ENCODE measurements around the gene TTC17.

Gene TTC17

DNA sequence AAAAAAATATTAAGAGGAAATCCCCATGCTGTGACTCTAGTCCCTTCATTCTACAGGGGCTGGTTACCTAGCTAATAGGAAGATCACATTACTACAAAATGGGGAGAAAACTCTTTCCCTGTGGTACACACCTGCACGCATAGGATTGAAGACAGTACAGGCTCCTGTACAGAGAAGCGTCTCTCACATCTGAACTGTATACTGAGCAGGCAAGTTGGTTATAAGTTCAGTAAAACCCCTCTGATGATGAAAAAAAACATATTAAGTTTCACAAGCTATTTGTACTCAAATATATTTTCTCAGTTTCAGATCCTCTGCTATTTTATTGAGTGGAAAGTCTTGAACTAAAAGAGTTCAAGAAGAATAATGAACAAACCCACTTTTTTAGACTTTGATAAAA, 164.9 kb downstream of the TTC17 start:
- DNase-seq (ENCODE audit: low spot score) = no peak
- in situ Hi-C loops (cut with MboI; ENCODE audit: low pct_unique_long_range_greater_than_20kb, low sequenced_read_pairs, unreplicated experiment) = no loop called here

DNA sequence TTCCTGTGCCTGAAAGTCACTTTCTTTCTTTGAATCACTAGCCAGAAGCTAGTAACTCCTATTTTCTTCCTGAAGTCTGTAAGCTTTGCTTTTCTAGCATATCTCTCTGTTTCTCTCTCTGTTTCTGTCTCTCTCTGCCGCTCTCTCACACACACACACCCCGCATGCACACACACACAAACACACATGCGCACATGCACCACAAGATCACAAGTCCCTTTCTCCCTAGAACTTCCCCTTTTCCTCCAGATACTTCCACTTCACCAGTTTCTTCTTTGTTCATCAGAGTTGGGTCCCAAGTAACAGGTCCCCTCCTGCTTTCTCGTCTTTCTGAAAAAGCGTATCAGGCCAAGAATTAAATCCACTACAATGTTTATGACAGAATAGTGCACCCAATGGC, 173.3 kb downstream of the TTC17 start:
- TF ChIP-seq, protein P1, sequence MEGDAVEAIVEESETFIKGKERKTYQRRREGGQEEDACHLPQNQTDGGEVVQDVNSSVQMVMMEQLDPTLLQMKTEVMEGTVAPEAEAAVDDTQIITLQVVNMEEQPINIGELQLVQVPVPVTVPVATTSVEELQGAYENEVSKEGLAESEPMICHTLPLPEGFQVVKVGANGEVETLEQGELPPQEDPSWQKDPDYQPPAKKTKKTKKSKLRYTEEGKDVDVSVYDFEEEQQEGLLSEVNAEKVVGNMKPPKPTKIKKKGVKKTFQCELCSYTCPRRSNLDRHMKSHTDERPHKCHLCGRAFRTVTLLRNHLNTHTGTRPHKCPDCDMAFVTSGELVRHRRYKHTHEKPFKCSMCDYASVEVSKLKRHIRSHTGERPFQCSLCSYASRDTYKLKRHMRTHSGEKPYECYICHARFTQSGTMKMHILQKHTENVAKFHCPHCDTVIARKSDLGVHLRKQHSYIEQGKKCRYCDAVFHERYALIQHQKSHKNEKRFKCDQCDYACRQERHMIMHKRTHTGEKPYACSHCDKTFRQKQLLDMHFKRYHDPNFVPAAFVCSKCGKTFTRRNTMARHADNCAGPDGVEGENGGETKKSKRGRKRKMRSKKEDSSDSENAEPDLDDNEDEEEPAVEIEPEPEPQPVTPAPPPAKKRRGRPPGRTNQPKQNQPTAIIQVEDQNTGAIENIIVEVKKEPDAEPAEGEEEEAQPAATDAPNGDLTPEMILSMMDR (IDR thresholded peaks at IDR 0.05; ENCODE audit: extremely low read depth, insufficient read depth, missing control alignments) = no peak
- DNase-seq (ENCODE audit: low spot score) = no peak
- in situ Hi-C loops (cut with MboI; ENCODE audit: low pct_unique_long_range_greater_than_20kb, low sequenced_read_pairs, unreplicated experiment) = no loop called here

More for the DNA sequence above, 164.9 kb downstream of the TTC17 start:
- TF ChIP-seq, protein P1 (IDR thresholded peaks at IDR 0.05; ENCODE audit: extremely low read depth, insufficient read depth, missing control alignments) = no peak

DNA sequence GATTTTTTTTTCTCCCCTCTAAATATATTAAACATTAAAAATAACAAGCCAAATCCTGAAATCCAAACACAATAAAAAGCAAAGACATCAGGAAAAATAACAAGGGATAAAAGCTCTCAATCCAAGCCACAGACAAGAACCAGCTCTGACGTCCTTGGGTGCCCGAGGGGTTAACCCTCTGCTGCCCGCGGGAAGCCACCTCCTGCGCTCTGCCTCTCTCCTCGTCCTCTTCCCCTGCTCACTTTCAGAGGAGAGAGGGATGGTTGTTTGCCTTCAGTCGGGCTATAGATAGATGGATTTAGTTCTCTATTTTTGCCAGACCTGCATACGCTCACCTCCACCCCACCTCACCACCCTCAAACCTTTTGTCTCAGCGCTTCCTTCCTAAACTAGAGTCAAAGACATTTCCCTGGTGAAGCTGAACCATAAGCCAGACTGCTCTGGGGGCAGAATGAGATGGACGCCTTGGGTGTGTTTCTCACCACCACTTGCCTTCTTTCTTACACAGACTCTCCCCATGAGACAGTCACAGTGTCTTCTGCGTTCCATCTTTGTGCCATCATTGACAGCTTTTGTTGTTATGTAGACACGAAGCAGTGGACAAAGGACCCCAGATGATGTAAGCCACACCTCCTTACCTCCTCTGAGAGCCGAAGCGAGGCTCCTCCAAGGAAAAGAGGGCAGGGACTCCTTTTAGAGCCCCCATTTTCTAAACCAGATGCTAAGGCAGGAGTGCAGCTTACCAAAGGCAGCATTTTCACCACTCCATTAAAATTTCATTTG, 179.3 kb downstream of the TTC17 start:
- TF ChIP-seq, protein P1 (IDR thresholded peaks at IDR 0.05; ENCODE audit: extremely low read depth, insufficient read depth, missing control alignments) = no peak
- in situ Hi-C loops (cut with MboI; ENCODE audit: low pct_unique_long_range_greater_than_20kb, low sequenced_read_pairs, unreplicated experiment) = no loop called here

DNA sequence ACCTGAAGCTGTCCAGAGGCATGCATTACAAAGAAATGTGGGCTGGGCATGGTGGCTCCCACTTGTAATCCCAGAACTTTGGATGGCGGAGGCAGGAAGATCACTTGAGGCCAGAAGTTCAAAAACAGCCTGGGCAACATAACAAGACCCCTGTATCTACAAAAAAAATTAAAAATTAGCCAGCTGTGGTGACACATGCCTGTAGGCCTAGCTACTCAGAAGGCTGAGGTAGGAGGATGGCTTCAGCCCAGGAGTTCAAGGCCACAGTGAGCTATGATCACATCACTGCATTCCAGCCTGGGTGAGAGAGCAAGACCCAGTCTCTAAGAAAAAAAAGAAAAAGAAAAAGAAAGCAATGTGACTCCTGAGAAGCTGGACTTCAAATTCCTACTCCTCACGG, 183.3 kb downstream of the TTC17 start:
- TF ChIP-seq, protein P1 (IDR thresholded peaks at IDR 0.05; ENCODE audit: extremely low read depth, insufficient read depth, missing control alignments) = no peak
- no peak for DNase-seq (ENCODE audit: low spot score)
- in situ Hi-C loops (cut with MboI; ENCODE audit: low pct_unique_long_range_greater_than_20kb, low sequenced_read_pairs, unreplicated experiment) = no loop called here

More for the DNA sequence above, 179.3 kb downstream of the TTC17 start:
- DNase-seq (ENCODE audit: low spot score) = no peak

DNA sequence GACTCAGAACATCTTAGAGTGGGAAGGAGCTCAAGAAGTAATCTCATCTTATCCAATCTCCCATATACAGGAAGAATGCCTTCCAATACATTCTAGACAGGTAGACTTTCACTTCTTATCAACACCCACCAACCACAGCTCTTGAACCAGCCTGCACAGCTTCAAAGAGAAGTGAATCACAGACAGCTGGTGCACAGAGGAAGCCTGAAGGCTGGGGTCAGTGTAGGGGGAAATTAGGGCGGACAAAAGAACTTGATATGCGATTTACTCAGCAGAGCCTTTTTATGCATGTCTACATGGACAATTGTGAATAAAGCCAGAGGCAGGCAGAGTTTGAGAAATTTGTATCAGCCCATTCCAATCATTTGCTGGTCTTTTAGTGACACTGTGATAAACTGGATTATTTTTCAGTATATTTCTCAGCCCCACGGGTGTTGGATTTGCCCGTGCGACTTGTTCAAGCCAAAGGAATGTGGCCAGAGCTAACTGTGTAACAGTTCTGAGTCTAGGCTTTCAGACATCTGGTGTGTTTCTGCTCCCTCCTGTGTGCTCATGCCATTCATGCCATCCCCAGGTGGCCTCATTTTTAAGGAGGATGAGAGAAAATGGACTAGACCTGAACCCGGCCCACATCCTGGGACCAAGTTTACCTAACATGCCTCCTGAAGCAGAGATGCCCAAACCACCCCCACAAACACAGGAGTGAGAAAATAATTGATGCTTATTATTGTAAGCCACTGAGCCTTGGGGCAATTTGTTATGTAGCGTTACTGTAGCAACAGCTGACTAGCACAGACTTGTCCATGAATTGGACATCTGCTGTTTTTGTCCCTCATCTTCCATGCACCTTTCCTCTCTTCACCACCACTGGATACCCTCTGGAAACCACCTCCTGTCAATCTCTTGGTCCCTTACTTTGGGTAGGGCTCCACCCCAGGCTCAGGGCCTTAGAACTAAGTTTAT, 184.3 kb downstream of the TTC17 start:
- TF ChIP-seq, protein P1 (IDR thresholded peaks at IDR 0.05; ENCODE audit: extremely low read depth, insufficient read depth, missing control alignments) = no peak
- in situ Hi-C loops (cut with MboI; ENCODE audit: low pct_unique_long_range_greater_than_20kb, low sequenced_read_pairs, unreplicated experiment) = no loop called here
- DNase-seq (ENCODE audit: low spot score) = no peak
